ENCODE data around the gene TRIM73.
"Not testable (repeated sequence)": the region's sequence is repeated elsewhere in the genome, so short reads cannot be mapped to it uniquely, and the experiment has no call there.

TRIM73 gene

DNA sequence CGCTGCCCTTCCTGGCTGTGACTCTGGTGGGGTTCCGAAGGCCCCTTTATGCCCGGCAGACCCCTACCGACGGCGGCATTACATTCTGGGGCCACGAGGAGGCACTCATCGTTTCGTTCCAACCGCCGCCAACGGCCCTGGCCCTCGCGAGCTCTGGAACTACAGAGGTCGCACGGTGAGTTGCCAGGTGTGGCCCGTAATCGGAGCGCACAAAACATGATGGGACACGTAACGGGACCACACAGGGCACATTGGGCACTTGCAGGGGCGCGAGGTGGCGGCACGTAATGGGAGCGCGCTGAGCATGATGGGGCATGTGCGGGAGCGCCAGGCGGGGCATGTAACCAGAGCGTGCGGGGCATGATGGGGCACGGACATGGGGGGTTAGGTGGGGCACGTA, at the start of gene TRIM73:
Gene TRIM73 (plus strand): TSS at position 301 of the 400 bp plus-strand sequence. CDS start 3,305 bp downstream, outside the sequence.
- not testable (repeated sequence) for DNase-seq (ENCODE audit: low read depth)

DNA sequence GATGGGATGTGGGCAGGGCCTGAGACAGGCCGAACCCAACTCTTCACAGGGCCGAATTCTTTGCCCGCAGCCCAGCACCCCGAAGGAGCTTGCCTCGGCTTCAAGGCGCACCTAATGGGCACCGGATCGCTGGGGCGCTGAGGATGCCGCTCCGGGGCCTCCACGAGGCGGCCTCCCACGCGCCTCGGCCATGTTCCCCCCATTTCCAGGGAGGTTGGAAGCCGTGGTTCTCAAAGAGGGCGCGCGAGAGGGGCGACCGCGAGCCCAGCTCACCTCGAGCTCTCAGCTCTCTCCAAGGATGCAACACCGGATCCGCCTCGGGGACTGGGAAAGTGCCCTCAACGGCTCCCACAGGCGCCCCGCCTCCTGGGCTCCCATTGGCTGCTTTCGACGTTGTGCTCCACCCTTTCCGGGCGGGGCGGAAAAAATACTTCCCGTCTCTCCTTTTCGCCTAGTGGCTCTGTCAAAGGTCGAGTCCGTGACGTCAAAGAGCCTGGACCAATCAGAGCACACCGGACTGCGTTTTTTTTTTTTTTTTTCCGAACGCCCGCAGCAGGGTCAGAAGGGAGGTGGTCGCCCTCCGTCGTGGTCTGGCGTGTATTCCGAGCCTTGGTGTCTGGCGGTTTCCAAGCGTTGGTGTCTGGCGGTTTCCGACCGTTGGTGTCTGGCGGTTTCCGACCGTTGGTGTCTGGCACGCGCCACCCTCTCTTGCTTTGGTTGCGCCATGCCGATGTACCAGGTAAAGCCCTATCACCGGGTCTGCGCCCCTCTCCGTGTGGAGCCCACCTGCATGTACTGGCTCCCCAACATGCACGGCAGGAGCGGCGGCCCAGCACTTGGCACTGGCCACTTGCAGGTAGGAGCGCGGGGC, 36.5 kb upstream of the TRIM73 start:
- not testable (repeated sequence) for H3K4me3 ChIP-seq (ENCODE audit: low read depth, low read length)

More for the DNA sequence above, at the start of gene TRIM73:
- not testable (repeated sequence) for H3K4me3 ChIP-seq (ENCODE audit: low read depth, low read length)

GRCh38 chr7:75359542-75359848, 35.9 kb upstream of the TRIM73 start:
- not testable (repeated sequence) for H3K4me3 ChIP-seq (ENCODE audit: low read depth, low read length)

More for the DNA sequence above, 36.5 kb upstream of the TRIM73 start:
- peak; percentile 85 for DNase-seq (ENCODE audit: low read depth)

DNA sequence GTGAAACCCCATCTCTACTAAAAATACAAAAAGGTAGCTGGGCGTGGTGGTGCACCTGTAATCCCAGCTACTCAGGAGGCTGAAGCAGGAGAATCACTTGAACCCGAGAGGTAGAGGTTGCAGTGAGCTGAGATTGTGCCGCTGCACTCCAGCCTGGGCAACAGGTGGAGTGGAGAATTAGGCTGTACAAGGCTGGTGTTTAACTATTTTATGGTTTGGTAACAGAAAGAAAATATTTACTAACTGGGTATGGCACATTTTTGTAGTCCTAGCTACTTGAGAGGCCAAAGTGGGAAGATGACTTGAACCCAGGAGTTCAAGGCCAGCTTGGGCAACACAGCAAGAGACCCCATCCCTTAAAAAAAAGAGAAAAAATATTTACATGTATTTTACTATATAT, 31.4 kb upstream of the TRIM73 start:
- not testable (repeated sequence) for H3K4me3 ChIP-seq (ENCODE audit: low read depth, low read length); DNase-seq (ENCODE audit: low read depth)

More at GRCh38 chr7:75359542-75359848, 35.9 kb upstream of the TRIM73 start:
- DNase-seq (ENCODE audit: low read depth) = not testable (repeated sequence)

DNA sequence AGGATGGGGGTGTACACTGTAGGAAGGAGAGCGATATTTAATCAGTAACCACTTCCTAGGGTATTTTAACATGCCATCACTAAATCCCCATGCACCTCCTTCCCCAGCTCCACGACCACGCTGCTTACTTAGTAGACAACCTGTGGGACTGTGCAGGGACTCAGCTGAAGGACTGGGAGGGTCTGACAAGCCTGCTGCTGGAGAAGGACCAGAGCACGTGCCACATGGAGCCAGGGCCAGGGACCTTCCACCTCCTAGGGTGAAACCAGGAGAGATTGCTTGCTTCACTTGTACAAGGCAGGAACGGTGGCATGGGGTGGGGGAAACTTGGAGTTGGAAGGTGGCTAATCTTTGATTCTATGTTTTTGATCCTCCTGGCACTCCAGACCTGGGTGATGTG, 28.8 kb upstream of the TRIM73 start:
- not testable (repeated sequence) for H3K4me3 ChIP-seq (ENCODE audit: low read depth, low read length); DNase-seq (ENCODE audit: low read depth)

DNA sequence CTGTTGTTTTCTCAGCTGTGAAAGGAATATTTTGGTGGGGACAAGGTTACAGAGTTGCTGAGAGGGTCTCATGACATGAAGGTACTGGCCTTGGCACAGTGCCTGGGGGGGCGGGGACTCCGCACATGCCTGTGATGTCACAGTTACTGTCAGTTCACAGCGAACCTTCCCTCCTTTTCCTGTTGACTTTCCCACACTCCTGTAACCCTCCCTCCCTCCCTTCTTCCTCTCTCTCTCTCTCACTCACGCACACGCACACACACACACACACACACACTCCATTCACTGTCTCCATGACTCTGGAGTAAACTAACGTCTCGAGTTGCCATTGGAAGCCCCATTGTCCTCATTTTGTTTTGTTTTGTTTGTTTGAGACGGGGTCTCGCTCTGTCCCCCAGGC, 28.1 kb upstream of the TRIM73 start:
- not testable (repeated sequence) for DNase-seq (ENCODE audit: low read depth); H3K4me3 ChIP-seq (ENCODE audit: low read depth, low read length)

- DNase-seq (ENCODE audit: low read depth); H3K4me3 ChIP-seq (ENCODE audit: low read depth, low read length): not testable (repeated sequence)
Measured at GRCh38 chr7:75374144-75374518, 21.3 kb upstream of the TRIM73 start.

DNA sequence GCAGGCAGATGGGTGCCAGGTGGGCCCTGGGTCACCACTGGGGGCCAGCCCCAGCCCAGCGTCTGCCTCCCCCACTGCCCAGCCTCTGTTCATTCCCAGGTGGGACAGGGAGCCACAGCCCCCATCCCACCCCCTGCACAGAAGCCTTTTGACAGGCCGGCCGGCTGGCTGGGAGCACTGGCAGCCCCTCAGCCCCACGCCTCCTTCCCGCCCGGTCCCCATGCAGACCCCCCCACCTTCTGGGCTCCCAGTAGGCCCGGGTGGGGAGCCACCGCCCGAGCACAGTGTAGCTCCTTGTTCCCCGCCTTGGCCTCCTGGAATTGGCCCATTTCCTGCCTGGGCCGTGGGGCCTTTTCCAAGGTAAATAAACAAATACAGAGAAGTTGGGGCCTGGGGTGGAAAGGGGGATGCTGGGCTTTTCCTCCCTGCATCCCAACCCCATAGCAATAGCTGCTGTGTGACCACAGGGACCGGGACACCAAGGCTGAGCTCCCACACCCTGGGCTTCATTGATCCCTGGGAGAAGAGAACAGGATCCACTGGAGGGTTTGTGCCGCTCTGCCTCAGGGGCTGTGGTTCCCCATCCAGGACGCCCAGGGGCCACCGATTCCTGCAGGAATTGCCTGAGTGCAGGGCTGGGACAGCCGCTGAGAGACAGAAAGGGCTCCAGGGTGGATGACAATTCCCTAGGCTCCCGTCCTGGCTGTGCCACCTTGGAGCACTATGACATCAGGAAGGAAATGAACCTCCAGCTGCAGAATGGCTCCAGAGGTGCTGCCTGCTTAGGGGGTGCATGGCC, 20.7 kb upstream of the TRIM73 start:
- DNase-seq (ENCODE audit: low read depth); H3K4me3 ChIP-seq (ENCODE audit: low read depth, low read length): not testable (repeated sequence)

GRCh38 chr7:75393194-75393593, 2.2 kb upstream of the TRIM73 start:
- not testable (repeated sequence) for DNase-seq (ENCODE audit: low read depth); H3K4me3 ChIP-seq (ENCODE audit: low read depth, low read length)

DNA sequence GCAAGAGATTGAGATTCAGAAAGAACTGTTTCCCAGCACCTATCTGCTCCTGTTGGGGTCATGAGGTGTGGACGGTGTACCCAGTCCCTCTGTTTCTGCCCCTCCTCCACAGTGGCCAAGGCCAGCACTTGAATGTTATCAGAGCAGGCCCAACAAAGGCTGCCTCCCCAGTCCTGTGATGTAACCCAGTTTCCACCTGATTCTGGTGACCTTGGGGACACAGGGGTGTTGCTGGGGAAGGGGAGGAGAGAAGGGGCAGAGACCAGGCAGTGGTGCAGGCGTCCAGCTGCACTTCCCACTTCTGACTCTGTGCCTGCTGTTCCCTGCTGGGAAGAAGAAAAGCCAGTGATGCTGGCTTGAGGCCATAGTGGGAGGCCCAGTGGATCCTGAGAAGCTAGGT, 2.4 kb downstream of the TRIM73 start:
- DNase-seq (ENCODE audit: low read depth); H3K4me3 ChIP-seq (ENCODE audit: low read depth, low read length): not testable (repeated sequence)

- not testable (repeated sequence) for H3K4me3 ChIP-seq (ENCODE audit: low read depth, low read length); DNase-seq (ENCODE audit: low read depth)
Measured at GRCh38 chr7:75398771-75399700, 3.6 kb downstream of the TRIM73 start.

- H3K4me3 ChIP-seq (ENCODE audit: low read depth, low read length); DNase-seq (ENCODE audit: low read depth): not testable (repeated sequence)
Measured at GRCh38 chr7:75400575-75400974, 5.1 kb downstream of the TRIM73 start.

- H3K4me3 ChIP-seq (ENCODE audit: low read depth, low read length); DNase-seq (ENCODE audit: low read depth): not testable (repeated sequence)
Measured at GRCh38 chr7:75403455-75404443, 8.3 kb downstream of the TRIM73 start.

GRCh38 chr7:75404663-75405062, 9.2 kb downstream of the TRIM73 start:
- H3K4me3 ChIP-seq (ENCODE audit: low read depth, low read length); DNase-seq (ENCODE audit: low read depth): not testable (repeated sequence)

DNA sequence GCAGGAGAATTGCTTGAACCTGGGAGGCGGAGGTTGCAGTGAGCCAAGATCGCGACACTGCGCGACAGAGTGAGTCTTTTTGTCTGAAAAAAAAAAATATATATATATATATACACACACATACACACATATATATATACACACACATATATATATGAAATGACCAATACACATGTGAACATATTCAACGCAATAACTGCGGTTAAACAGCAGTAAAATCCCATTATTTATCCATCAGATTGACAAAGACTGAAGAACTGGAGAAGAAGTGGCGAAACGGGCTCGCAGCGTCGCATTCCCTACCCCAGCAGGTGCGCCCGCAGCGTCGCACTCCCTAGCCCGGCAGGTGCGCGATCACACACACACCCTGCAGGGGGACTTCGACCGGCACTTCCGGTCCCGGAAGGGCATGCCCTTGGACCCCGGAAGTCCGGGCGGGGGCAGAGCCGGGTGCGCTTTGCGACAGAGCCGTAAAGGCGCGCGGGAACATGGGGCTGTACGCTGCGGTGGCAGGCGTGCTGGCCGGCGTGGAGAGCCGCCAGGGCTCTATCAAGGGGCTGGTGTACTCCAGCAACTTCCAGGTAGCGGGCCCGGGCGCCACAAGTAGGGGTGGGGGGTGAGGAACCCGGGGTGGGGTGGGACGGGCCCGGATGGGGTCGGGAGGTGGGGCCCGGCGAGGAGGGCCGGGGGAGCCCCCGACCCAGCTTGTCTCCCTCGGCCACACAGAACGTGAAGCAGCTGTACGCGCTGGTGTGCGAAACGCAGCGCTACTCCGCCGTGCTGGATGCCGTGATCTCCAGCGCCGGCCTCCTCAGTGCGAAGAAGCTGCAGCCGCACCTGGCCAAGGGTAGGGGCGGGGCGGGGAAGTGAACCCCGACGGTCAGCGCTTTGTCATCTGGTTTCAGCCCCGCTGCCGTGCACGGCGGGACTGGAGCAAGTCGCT, 14.7 kb downstream of the TRIM73 start:
- not testable (repeated sequence) for DNase-seq (ENCODE audit: low read depth)
- peak overlapping the region; percentile 32 for H3K4me3 ChIP-seq (ENCODE audit: low read depth, low read length)

DNA sequence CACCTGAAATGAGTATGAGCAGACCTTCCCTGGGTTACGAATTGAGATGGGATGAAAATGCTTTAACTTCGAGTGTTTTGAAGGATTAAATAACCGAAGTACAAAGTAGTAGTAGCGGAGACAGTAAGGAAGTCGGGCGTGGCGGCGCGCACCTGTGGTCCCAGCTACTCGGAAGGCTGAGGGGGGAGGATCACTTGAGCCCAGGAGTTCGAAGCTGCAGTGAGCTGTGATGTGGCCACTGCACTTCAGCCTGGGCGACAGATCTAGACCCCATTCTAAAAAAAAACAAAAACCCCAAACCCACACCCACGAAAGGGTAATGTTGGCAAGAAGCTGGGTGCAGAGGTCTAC, 15.4 kb downstream of the TRIM73 start:
- DNase-seq (ENCODE audit: low read depth); H3K4me3 ChIP-seq (ENCODE audit: low read depth, low read length): not testable (repeated sequence)

- not testable (repeated sequence) for H3K4me3 ChIP-seq (ENCODE audit: low read depth, low read length); DNase-seq (ENCODE audit: low read depth)
Measured at GRCh38 chr7:75414204-75414603, 18.8 kb downstream of the TRIM73 start.

Data from NB4 (cell line).